HepG2 (cell line): ENCODE measurements around the gene HSPB2. TPM values are rescaled to one million over a fixed set of nuclear protein-coding genes. Genes with fewer than 3 reads are reported as not detected.

Experiments used
- AFF4 ChIP-seq: sonication (generic); formaldehyde crosslinking; IDR thresholded peaks from 2 replicates; pipeline ENCODE4 v1.4.0; 2020; ENCODE audit warnings: missing genetic modification reagents
- CSRNP1 ChIP-seq: sonication (generic); formaldehyde crosslinking; IDR thresholded peaks from 2 replicates; pipeline ENCODE4 v1.8.1; 2023; ENCODE audit warnings: mild to moderate bottlenecking, missing genetic modification reagents
- DDIT3 ChIP-seq: sonication (generic); formaldehyde crosslinking; IDR thresholded peaks from 2 replicates; pipeline ENCODE4 v1.4.0; 2020; ENCODE audit warnings: mild to moderate bottlenecking, missing genetic modification reagents
- MBNL3 ChIP-seq: fragments of 250-450 bp; sonication (Bioruptor Pico); conservative IDR thresholded peaks from 2 replicates; pipeline ENCODE4 v1.8.0; 2022; ENCODE audit warnings: mild to moderate bottlenecking, inconsistent platforms
- MZF1 ChIP-seq: sonication (generic); formaldehyde crosslinking; IDR thresholded peaks from 2 replicates; pipeline ENCODE4 v1.8.1; 2023; ENCODE audit warnings: mild to moderate bottlenecking, missing genetic modification reagents, borderline replicate concordance
- NBN ChIP-seq: fragments of 450-650 bp; conservative IDR thresholded peaks from 2 replicates; pipeline ENCODE4 v1.6.1; 2017
- NPAS2 ChIP-seq: sonication (generic); formaldehyde crosslinking; IDR thresholded peaks from 2 replicates; pipeline ENCODE4 v1.8.0; 2022; ENCODE audit warnings: mild to moderate bottlenecking, missing genetic modification reagents, borderline replicate concordance
- PREB ChIP-seq: sonication (generic); formaldehyde crosslinking; IDR thresholded peaks from 2 replicates; pipeline ENCODE4 v1.4.0; 2020; ENCODE audit warnings: missing genetic modification reagents
- SRSF9 ChIP-seq: fragments of 200-400 bp; formaldehyde crosslinking; IDR thresholded peaks from 2 replicates; pipeline ENCODE4 v1.6.1; 2018; ENCODE audit warnings: borderline replicate concordance, mild to moderate bottlenecking, low read depth, low read length; ENCODE audit not compliant: insufficient read depth, poor library complexity, severe bottlenecking
- U2AF1 ChIP-seq: fragments of 200-400 bp; formaldehyde crosslinking; optimal IDR thresholded peaks from 2 replicates; pipeline ENCODE3; 2017; ENCODE audit warnings: mild to moderate bottlenecking, low read depth, low read length
- UBTF ChIP-seq: sonication (generic); formaldehyde crosslinking; IDR thresholded peaks from 2 replicates; pipeline ENCODE4 v1.4.0; 2020; ENCODE audit warnings: mild to moderate bottlenecking, missing genetic modification reagents
- ZNF18 ChIP-seq: sonication (generic); formaldehyde crosslinking; IDR thresholded peaks from 2 replicates; pipeline ENCODE4 v1.8.0; 2022; ENCODE audit warnings: mild to moderate bottlenecking, missing genetic modification reagents; ENCODE audit not compliant: insufficient replicate concordance
- ZNF430 ChIP-seq: sonication (generic); formaldehyde crosslinking; IDR thresholded peaks from 2 replicates; pipeline ENCODE4 v1.9.0; 2021; ENCODE audit warnings: mild to moderate bottlenecking, missing genetic modification reagents
- ZNF570 ChIP-seq: sonication (generic); formaldehyde crosslinking; IDR thresholded peaks from 2 replicates; pipeline ENCODE4 v1.4.0; 2020; ENCODE audit warnings: mild to moderate bottlenecking, missing genetic modification reagents, borderline replicate concordance
- ZNF616 ChIP-seq: sonication (generic); formaldehyde crosslinking; IDR thresholded peaks from 2 replicates; pipeline ENCODE4 v1.5.0; 2020; ENCODE audit warnings: low read depth, mild to moderate bottlenecking, missing genetic modification reagents
- ZNF816 ChIP-seq: sonication (generic); formaldehyde crosslinking; IDR thresholded peaks from 2 replicates; pipeline ENCODE4 v1.8.0; 2022; ENCODE audit warnings: missing genetic modification reagents, mild to moderate bottlenecking, borderline replicate concordance
- polyA plus RNA-seq, 8 experiments: library from polyadenylated mRNA; depleted of rRNA in 3 of 8; stranded (reverse) in 7 of 8; unstranded in 1 of 8; fragments of >200 nt; fragmentation: Illumina TruSeq in 4 of 8; extraction: Trizol in 4 of 8; gene quantifications; 2 replicates each; pipeline versions ENCODE4 v1.2.1 to v1.2.3, GENCODE V29; 2011 to 2016; ENCODE audit warnings: low read depth in 4 of 8, missing spikeins in 1 of 8, mixed read lengths in 1 of 8; ENCODE audit not compliant: insufficient read depth in 1 of 8
- total RNA-seq, 5 experiments: library from RNA; depleted of rRNA; stranded (reverse); fragments of >200 nt; fragmentation: Illumina TruSeq; extraction: Trizol; gene quantifications; 2 replicates each; pipeline ENCODE4 v1.2.3, GENCODE V29; 2016; ENCODE audit warnings: low read depth in 1 of 5

HSPB2 gene
- total and polyA plus RNA-seq, 2 of the 13 experiments (the other 11 are each of a cell fraction or from before 2014, with no cell fraction given) = 0.04 TPM; not detected in 1

GRCh38 chr11:111926505-111927391, 14.2 kb downstream of the HSPB2 start (continued):
- TF ChIP-seq ZNF570 (CRISPR knock-in tag) (no peak), PREB (CRISPR knock-in tag) (no peak), NPAS2 (CRISPR knock-in tag) (no peak), MBNL3 (CRISPR knock-in tag) (no peak), UBTF (no peak), ZNF816 (CRISPR knock-in tag) (no peak), ZNF616 (no peak), DDIT3 (no peak), ZNF430 (CRISPR knock-in tag) (peak; percentile 91; the same call in 1 of the 2 replicates), CSRNP1 (CRISPR knock-in tag) (0 out of 2 replicates have a peak, but pooled peaks have one; percentile 75), AFF4 (CRISPR knock-in tag) (no peak), U2AF1 (no peak), ZNF18 (no peak), SRSF9 (no peak), NBN (no peak), MZF1 (0 out of 2 replicates have a peak, but pooled peaks have one; percentile 44)
